Measurements from ENCODE around the gene NDUFAF7. TPM values are rescaled to one million over a fixed set of nuclear protein-coding genes. Genes with fewer than 3 reads are reported as not detected.
"Not testable (repeated sequence)": the region's sequence is repeated elsewhere in the genome, so short reads cannot be mapped to it uniquely, and the experiment has no call there.

The NDUFAF7 gene
- total RNA-seq, 1 donor from 2014 or later, result 3.8 TPM

DNA sequence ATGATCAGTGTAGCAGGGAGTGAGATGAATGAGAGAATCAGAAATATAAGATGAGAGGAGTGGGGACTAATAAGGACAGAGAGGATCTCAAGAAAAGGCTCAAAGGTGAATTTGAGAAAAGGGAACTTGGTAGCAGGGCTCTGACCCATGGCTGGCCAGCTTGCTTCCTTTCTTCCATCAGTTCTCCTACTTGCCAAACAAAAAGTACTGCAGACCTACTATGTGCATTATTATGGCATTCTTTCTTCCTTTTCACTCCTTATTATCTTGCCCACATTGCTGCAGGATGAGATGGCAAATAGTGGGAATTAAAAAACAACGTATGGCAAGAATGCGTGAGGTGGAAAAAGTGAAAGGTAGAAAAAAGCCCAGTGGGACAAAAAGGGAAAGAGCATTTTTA lies 60.2 kb downstream of the NDUFAF7 start:
- TF ChIP-seq CTCF (IDR thresholded peaks at IDR 0.05), result no peak
- H3K4me3 ChIP-seq, result no peak overlapping the region
- intact Hi-C loops (cut with DNase I), result no loop called here
- H3K9me3 ChIP-seq, result no peaks in the 10 kb centered on the region
- no peak overlapping the region for H3K27ac ChIP-seq
- no peaks in the 10 kb centered on the region for H3K27me3 ChIP-seq
- H3K4me1 ChIP-seq, result no peaks in the 10 kb centered on the region
- H3K36me3 ChIP-seq, result peaks cover 0 to 26% of the 10 kb centered on the region in 2 donors
- DNase-seq (ENCODE audit: low spot score in 2 of 2), result no peak

GRCh38 chr2:37294858-37295257 lies 63.4 kb downstream of the NDUFAF7 start:
- DNase-seq (ENCODE audit: low spot score in 2 of 2); H3K36me3 ChIP-seq; H3K4me3 ChIP-seq; H3K4me1 ChIP-seq; H3K27ac ChIP-seq; H3K9me3 ChIP-seq; H3K27me3 ChIP-seq; intact Hi-C loops (cut with DNase I): not testable (repeated sequence)

- no peak for DNase-seq (ENCODE audit: low spot score in 2 of 2)
- intact Hi-C loops (cut with DNase I), result no loop called here
- no peaks in the 10 kb centered on the region for H3K9me3 ChIP-seq
- no peak overlapping the region for H3K4me3 ChIP-seq
- no peaks in the 10 kb centered on the region for H3K4me1 ChIP-seq
- H3K27me3 ChIP-seq, result no peaks in the 10 kb centered on the region
- H3K36me3 ChIP-seq, result peaks cover 0 to 3% of the 10 kb centered on the region in 2 donors
- no peak overlapping the region for H3K27ac ChIP-seq
- no peak for TF ChIP-seq CTCF (IDR thresholded peaks at IDR 0.05)
These were observed 64.1 kb downstream of the NDUFAF7 start for GRCh38 chr2:37295469-37296073.

GRCh38 chr2:37297632-37298031 lies 66.2 kb downstream of the NDUFAF7 start:
- H3K4me3 ChIP-seq, result no peak overlapping the region
- intact Hi-C loops (cut with DNase I), result no loop called here
- H3K27ac ChIP-seq, result no peak overlapping the region
- no peaks in the 10 kb centered on the region for H3K9me3 ChIP-seq
- H3K4me1 ChIP-seq, result no peaks in the 10 kb centered on the region
- TF ChIP-seq CTCF (IDR thresholded peaks at IDR 0.05), result no peak
- no peak for DNase-seq (ENCODE audit: low spot score in 2 of 2)
- no peaks in the 10 kb centered on the region for H3K36me3 ChIP-seq
- H3K27me3 ChIP-seq, result no peaks in the 10 kb centered on the region

Other genes with a start within 250 kb of the NDUFAF7 start
- 10.6 TPM for gene HEATR5B, start 147.3 kb upstream of the NDUFAF7 start, total RNA-seq
- gene GPATCH11, start 147.1 kb upstream of the NDUFAF7 start, total RNA-seq, result 0.21 TPM
- gene EIF2AK2, start 74.7 kb upstream of the NDUFAF7 start, total RNA-seq, result 10.6 TPM
- gene SULT6B1, start 43.0 kb upstream of the NDUFAF7 start, total RNA-seq, result not detected
- 2.9 TPM for gene CEBPZOS, start 35.2 kb upstream of the NDUFAF7 start, total RNA-seq
- 20.2 TPM for gene CEBPZ, start 62 bp upstream of the NDUFAF7 start, total RNA-seq
- 14.0 TPM for gene PRKD3, start 93.2 kb downstream of the NDUFAF7 start, total RNA-seq
- gene QPCT, start 113.0 kb downstream of the NDUFAF7 start, total RNA-seq, result 1.8 TPM

All from ascending aorta (tissue), 2 donors.